Endodermal cell (in vitro differentiated cells): Measurements from ENCODE around the gene SLC6A18. TPM values are rescaled to one million over a fixed set of nuclear protein-coding genes. Genes with fewer than 3 reads are reported as not detected.

ENCODE experiments used
- DNase-seq: peaks from one replicate; pipeline ENCODE4 v3.0.0-alpha.2; 2017
- H3K27ac ChIP-seq: 2 replicates; pipeline ENCODE4 v1.5.1; 2013; ENCODE audit warnings: mild to moderate bottlenecking, low read depth, low read length, moderate library complexity
- H3K27me3 ChIP-seq: 2 replicates; pipeline ENCODE4 v1.6.1; 2013; ENCODE audit warnings: mild to moderate bottlenecking, low read length, moderate library complexity; ENCODE audit not compliant: insufficient read depth, control insufficient read depth, poor library complexity, severe bottlenecking
- H3K36me3 ChIP-seq: 2 replicates; pipeline ENCODE4 v1.7.0; 2013; ENCODE audit warnings: mild to moderate bottlenecking, low read length, moderate library complexity; ENCODE audit not compliant: control insufficient read depth, insufficient read depth
- H3K4me1 ChIP-seq: one replicate; pipeline ENCODE4 v1.7.0; 2013; ENCODE audit warnings: low read length; ENCODE audit not compliant: control insufficient read depth, insufficient read depth
- H3K4me3 ChIP-seq: 2 replicates; pipeline ENCODE4 v1.5.1; 2013; ENCODE audit warnings: mild to moderate bottlenecking, low read length, moderate library complexity
- H3K9ac ChIP-seq: 2 replicates; pipeline ENCODE4 v1.6.1; 2013; ENCODE audit warnings: mild to moderate bottlenecking, low read length, moderate library complexity; ENCODE audit not compliant: poor library complexity, severe bottlenecking; ENCODE audit errors: extremely low read depth
- H3K9me3 ChIP-seq: 2 replicates; pipeline ENCODE4 v1.6.1; 2013; ENCODE audit warnings: mild to moderate bottlenecking, low read length, moderate library complexity; ENCODE audit not compliant: control insufficient read depth
- H3K27ac Mint-ChIP-seq: 2 replicates; pipeline ENCODE4 v1.8.0; 2020; ENCODE audit warnings: mixed read lengths
- H3K27me3 Mint-ChIP-seq: 2 replicates; pipeline ENCODE4 v1.8.0; 2021; ENCODE audit warnings: mild to moderate bottlenecking, mixed read lengths; ENCODE audit not compliant: insufficient read depth
- H3K36me3 Mint-ChIP-seq: 2 replicates; pipeline ENCODE4 v1.8.0; 2020; ENCODE audit warnings: low read depth, mixed read lengths
- H3K4me1 Mint-ChIP-seq: 2 replicates; pipeline ENCODE4 v1.8.0; 2020; ENCODE audit warnings: mixed read lengths
- H3K4me3 Mint-ChIP-seq: 2 replicates; pipeline ENCODE4 v1.8.0; 2020; ENCODE audit warnings: mild to moderate bottlenecking, moderate library complexity, mixed read lengths
- H3K9me3 Mint-ChIP-seq: 2 replicates; pipeline ENCODE4 v1.8.0; 2020; ENCODE audit warnings: mild to moderate bottlenecking, mixed read lengths
- CTCF ChIP-seq: fragments of 200-600 bp; sonication (generic); conservative IDR thresholded peaks from 2 replicates; pipeline ENCODE4 v1.5.0; 2021; ENCODE audit warnings: antibody characterized with exemption, mild to moderate bottlenecking
- WGBS, 2 experiments: methylation state at CpG; one replicate each; pipeline versions ENCODE4 v1.1.5 to v1.1.7; 2013; ENCODE audit warnings: missing lambda C conversion rate in 2 of 2, mixed read lengths in 1 of 2; ENCODE audit not compliant: insufficient coverage in 1 of 2, insufficient read length in 1 of 2; 5-methylcytosine and 5-hydroxymethylcytosine counted together
- total RNA-seq, 2 donors: library from RNA; stranded (reverse); fragmentation: NEBNext Ultra II Directional in 1 of 2; extraction: Animal tissue kit (Norgen Biotek cat#: 25700) in 1 of 2; gene quantifications; 2 replicates in 1 of 2; 3 replicates in 1 of 2; pipeline ENCODE4 v1.2.1, GENCODE V29; 2021

SLC6A18 gene
- total RNA-seq, 2 donors from 2014 or later, result not detected

GRCh38 chr5:1185038-1185627 is 40.0 kb upstream of the SLC6A18 start:
- Histone ChIP-seq H3K27ac (no peak overlapping the region), H3K4me1 (peaks cover 17% of the 10 kb centered on the region), H3K9ac (no peak overlapping the region), H3K27me3 (no peaks in the 10 kb centered on the region), H3K9me3 (no peaks in the 10 kb centered on the region), H3K36me3 (no peaks in the 10 kb centered on the region), H3K4me3 (no peak overlapping the region)
- Mint-ChIP-seq H3K4me3 (no peak overlapping the region), H3K27me3 (no peaks in the 10 kb centered on the region), H3K27ac (no peak overlapping the region), H3K9me3 (no peaks in the 10 kb centered on the region), H3K4me1 (peaks cover 15% of the 10 kb centered on the region), H3K36me3 (no peaks in the 10 kb centered on the region)
- no peak for DNase-seq
- no peak for TF ChIP-seq CTCF
- WGBS, 2 experiments, result 86 to 92% methylated on average over 9 to 10 of the region's 10 CpGs

- no peaks in the 10 kb centered on the region for H3K9me3 Mint-ChIP-seq
- WGBS, 2 experiments, result 80 to 83% methylated on average over 10 to 12 of the region's 12 CpGs
These were observed 39.4 kb upstream of the SLC6A18 start for GRCh38 chr5:1185629-1186350.

More at GRCh38 chr5:1185629-1186350, 39.4 kb upstream of the SLC6A18 start:
- Histone ChIP-seq H3K27ac (no peak overlapping the region), H3K4me3 (no peak overlapping the region), H3K27me3 (no peaks in the 10 kb centered on the region), H3K9ac (no peak overlapping the region), H3K4me1 (peaks cover 17% of the 10 kb centered on the region), H3K36me3 (no peaks in the 10 kb centered on the region), H3K9me3 (no peaks in the 10 kb centered on the region)
- no peak for TF ChIP-seq CTCF
- Mint-ChIP-seq H3K4me3 (no peak overlapping the region), H3K4me1 (peaks cover 15% of the 10 kb centered on the region), H3K27me3 (no peaks in the 10 kb centered on the region), H3K27ac (peak overlapping the region; percentile 62), H3K36me3 (no peaks in the 10 kb centered on the region)
- DNase-seq, result no peak
